GM23338 (cell line): ENCODE results near the gene KCNN2.

ENCODE experiments used
- CTCF ChIP-seq, 2 experiments: fragments of 200-600 bp in 1 of 2; sonication (generic) in 1 of 2; conservative IDR thresholded peaks; 2 replicates each; pipeline versions ENCODE4 v1.5.1 to v1.6.1; 2016 to 2017; ENCODE audit warnings: antibody characterized with exemption in 2 of 2, low read depth in 2 of 2, mild to moderate bottlenecking in 2 of 2, moderate library complexity in 1 of 2
- EZH2 ChIP-seq: fragments of 200-600 bp; sonication (generic); IDR thresholded peaks from one replicate; pipeline ENCODE4 v1.8.0; 2017; ENCODE audit warnings: antibody characterized with exemption, mild to moderate bottlenecking, low read depth; ENCODE audit not compliant: unreplicated experiment
- ZNF114 ChIP-seq: fragments of 250-450 bp; sonication (Bioruptor Pico); IDR thresholded peaks from 2 replicates; pipeline ENCODE4 v1.5.0; 2020; ENCODE audit warnings: mild to moderate bottlenecking, moderate library complexity

DNA sequence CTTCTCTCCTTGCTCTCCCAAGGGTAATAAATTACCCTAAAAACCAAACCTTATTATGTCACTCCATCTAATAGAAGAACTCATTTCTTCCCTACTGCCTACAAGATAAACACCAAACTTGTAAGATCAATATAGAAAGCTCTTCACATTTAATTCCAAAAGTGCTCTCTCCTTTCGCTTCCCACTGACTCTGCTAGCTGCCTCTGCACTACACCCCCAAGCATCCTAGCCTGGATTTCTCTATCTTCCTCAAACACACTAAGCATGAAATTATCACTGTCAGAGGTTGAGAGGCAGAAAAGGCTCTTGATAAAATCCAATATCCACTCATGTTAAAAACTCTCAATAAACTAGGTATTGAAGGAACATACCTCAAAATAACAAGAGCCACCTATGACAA, 162.4 kb downstream of the KCNN2 start:
- TF ChIP-seq CTCF (conservative IDR thresholded peaks at IDR 0.05; ENCODE audit: low read depth in 2 of 2) (no peak), EZH2 (no peak), ZNF114 (CRISPR knock-in tag) (no peak)
